ENCODE results near the gene NOP56.
"Not testable (repeated sequence)": the region's sequence is repeated elsewhere in the genome, so short reads cannot be mapped to it uniquely, and the experiment has no call there.

Gene NOP56

DNA sequence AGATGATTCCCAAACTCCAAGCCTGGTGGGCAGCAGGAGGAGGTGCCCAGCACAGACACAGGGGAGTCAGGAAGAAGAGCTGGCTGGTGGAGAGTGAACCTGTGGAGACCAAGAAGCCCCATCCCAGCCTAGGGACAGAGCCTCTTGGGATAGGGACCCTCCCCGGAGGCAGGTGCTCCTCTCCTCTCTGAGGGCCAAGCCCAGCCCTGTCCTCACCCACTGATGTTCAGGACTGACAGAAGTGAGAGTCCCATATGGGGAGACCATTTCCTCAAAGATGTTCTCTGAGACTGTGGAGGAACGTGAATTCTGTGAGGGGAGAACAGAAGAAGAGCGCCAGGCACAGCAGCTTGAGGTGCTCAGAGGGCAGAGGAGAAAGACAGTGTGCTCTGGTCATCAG, 37.8 kb downstream of the NOP56 start:
- no peak for DNase-seq

DNA sequence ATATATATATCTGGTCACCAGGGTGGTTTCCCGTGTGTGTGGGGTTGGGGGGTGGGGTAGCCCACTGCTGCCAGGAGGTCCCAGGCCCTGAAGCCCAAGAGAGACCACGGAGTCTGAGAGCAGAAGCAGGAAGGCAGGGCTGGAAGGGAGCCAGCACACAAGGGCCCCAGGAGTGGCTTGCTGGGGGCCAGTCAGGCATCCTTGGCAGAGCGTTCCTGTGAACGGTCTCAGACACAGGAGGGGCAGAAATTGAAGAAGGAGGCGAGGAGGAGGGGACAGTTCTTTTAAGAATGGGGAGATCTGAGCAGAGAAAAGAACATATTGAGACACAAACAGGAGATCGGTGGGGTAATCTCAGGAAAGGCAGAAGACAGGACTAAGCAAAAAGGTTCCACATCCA, 38.3 kb downstream of the NOP56 start:
- no peak for DNase-seq

DNA sequence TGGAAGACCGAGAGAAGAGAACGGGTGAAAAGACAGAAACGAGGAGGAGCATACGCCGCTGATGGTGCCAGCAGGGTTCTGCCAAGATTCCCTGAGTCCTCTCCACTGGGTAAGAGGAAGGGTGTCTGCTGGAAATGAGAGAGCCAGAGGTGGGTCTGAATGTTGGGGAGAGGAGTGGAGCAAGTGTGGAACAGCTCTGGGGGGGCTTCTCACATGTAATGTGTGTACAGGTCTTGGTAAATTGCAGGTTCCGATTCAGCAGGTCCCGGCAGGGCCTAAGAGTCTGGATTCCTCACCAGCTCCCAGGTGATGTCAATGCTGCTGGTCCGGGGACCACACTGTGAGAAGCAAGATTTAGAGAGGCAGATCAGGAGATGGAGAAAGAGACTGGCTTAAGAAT, 38.7 kb downstream of the NOP56 start:
- DNase-seq, result no peak

DNA sequence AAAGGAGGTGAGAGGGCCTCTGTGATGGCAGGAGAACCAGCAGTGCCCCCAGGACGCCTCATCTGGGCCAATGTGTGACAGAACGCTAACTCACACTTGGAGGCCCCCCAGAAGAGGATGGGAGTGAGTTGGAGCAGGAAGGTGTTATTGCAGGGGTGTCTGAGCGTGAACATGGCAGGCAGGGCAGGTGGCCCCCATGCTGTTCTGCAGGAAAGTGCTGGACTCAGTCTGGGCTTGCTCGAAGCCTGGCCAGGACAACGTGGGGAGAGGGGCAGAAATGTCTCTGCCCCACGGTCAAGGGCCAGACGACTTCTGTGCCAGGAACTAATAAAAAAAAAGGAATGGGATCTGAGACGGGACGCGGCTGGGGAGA, 39.2 kb downstream of the NOP56 start:
- no peak for DNase-seq

DNA sequence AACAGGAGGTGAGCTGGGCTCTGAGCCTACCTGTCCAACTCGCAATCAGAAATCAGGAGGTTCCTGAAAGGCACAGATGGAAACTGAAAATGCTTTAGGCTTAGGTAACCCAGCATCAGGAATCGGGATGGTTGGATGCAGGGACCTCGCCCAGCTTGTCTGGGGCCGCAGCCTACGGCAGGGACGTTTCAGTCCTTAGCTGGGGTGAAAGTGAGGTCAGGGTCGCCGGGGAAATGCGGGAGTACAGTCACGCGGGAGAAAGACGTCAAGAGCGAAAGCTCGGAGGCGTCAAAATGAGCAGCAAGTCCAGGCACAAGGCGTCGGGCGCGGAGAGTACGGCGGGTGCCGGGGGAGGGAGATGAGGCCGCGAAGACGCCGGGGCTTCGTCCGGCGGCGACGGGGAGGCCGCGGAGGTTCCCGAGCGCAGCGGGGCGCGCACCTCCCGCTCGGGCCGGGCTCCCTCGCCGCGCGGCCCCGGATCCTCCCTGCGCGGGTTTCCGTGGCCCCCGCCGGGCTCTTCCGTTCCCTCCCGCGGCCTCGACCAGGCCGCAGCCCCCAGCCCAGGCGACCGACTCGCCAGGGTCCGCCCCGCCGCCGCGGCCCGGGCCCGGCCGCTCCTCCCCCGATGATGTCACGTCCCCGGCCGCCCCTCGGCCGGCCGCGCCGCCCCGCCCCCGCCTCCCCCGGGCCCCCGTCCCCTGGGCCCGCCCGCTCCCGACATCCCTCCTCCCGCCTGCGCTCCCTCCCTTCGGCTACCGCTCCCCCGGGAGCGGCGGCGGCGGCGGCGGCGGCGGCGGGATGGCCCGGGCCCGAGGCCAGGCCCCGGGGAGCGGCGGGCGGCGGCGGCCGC, 39.8 kb downstream of the NOP56 start, which contains the start of gene EBF4:
TSS of gene EBF4 (plus strand) at position 745 of the 850 bp plus-strand sequence. CDS start 866 bp downstream, outside the sequence.
- peak in 1 of 2 experiments; percentile 21 for DNase-seq

DNA sequence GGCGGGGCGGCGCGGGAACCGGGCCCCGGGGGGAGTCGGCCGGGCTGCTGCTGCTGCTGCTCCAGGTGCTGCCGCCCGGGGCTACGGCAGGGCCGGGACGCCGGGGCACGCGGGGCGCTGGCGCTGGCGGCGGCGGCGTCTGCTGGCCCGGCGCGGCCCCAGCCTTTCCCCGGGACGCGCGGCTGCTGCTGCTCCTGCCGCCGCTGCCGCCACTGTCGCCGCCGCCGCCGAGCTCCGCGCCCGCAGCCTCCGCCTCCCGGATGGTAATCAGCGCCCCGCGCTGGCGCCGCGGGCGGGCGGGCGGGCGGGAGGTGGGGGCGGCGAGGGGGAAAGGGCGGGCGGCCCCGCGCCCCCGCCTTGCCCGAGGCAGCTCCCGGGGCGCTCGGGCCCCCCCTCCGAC, 40.5 kb downstream of the NOP56 start:
- DNase-seq, result no peak

DNA sequence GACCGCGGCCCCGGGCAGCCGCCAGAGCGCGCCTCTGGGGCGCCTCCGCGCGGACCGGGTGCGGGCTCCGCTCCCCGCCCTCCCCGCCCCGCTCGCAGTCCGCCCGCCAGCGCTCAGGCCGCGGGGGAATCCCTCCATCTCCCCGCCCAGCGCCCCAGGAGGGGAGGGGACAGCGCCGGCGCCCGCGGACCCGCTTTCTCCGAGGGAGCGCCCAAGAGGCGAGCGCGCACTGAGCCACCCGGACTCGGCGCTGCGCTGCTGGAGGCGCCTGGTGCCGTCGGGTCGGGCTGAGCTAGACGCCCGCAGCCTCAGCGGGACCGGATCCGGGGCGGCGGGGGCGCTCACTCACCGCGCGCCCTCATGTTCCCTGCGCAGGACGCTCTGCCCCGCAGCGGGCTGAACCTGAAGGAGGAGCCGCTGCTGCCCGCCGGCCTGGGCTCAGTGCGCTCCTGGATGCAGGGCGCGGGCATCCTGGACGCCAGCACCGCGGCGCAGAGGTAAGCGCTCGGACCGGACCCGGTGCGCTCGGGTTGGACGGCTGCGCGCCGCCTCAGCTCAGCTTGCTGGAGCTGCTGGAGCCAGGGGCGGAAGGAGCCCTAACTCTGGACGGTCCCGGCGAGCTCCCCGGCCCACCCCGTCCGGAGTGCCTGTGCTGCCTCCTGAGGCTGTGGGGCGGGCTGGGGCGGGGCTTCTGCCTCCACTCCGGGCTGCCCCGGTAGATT, 41.0 kb downstream of the NOP56 start:
- no peak for DNase-seq

DNA sequence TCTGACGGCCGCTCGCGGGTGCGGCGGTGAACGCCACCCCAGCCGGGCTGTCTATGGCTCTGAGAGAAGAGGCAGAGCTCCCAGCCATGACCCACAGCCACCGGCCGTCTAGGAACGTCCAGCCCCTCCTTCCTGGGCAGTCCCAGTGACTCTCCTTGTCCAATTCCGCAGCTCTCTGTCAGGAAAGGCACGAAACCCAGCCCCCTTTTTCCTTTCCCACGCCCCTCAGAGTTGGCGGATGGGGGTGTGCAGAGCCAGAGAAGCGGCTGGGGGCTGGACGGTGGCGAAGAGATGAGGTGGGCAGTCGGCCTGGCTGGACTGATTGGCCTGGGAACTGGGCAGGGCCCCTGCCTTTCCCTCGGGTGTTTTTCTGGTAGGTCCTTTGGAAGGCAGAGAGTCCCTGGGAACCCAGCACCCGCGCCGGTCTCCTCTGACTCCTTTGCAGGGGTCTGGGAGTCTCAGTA, 41.6 kb downstream of the NOP56 start:
- no peak for DNase-seq

DNA sequence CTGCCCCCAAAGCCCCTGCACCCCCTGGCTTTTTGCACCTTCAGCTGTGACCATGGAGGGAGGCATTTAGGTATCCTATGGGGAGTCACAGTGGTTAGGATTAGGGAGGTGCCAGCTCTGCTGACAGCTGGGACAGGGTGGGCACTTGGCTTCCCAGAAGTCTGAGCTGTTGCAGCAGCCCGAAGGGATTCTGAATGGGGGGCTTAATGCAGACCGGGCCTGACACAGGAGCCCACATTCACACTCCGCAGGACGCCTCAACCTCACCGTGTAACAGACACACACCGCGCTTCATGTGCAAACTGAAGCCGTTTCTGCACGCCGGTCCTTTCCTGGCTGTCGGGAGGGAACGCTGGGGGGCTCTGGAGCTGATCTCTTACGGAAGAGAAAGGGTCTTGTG, 42.1 kb downstream of the NOP56 start:
- no peak for DNase-seq

DNA sequence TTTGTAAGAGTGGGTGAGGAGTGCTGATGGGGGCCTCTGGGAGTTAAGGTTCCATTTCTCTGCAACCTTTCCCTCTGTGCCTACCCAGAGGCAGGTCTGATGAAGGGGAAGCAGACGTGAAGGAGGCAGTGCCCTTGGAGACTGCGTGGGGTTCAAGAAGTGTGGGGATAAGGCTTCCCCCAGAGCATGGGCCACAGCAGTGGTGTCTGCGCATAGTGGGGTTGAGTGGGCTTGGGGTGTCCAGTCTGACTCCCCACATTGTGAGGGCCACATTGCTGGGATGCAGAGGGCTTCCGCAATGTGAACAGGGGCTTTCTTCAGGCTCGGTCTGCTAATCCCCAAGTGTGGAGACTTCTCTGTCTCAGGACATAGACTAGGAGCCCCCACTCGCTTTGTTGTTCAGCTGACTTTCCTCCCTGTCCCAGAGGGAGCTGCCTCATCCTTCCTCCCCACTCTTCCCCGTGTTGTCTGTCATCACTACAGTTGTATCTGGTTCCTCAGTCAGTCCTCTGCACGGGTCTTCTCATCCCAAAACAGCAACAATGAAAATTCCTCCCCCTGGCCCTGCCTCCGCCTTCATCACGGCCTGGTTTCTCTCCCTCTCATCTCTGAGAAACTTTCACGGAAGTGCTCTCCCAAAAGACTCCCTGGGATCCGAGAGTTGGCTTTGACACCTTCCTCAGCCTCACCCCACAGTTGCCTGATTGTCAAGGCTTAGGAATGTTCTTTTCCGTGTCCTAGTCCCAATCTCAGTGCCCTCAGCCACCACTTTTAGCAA, 43.0 kb downstream of the NOP56 start:
- no peak for DNase-seq

DNA sequence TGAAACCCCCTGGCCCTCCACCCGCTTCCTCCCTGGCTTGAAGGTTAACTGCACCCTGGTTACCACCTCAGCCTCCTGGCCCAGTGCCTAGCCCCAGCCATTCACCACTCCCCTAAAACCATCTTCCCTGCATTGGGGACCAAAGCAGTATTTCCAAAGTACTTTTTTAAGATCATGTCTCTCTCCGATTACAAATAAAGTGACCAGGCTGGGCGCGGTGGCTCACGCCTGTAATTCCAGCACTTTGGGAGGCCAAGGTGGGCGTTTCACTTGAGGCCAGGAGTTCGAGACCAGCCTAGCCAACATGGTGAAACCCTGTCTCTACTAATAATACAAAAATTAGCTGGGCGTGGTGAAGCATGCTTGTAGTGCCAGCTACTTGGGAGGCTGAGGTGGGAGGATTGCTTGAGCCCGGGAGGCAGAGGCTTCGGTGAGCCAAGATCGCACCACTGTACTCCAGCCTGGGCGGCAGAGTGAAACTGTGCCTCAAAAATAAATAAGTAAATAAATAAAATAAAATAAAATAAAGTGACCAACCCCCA, 43.6 kb downstream of the NOP56 start:
- DNase-seq, result not testable (repeated sequence)

DNA sequence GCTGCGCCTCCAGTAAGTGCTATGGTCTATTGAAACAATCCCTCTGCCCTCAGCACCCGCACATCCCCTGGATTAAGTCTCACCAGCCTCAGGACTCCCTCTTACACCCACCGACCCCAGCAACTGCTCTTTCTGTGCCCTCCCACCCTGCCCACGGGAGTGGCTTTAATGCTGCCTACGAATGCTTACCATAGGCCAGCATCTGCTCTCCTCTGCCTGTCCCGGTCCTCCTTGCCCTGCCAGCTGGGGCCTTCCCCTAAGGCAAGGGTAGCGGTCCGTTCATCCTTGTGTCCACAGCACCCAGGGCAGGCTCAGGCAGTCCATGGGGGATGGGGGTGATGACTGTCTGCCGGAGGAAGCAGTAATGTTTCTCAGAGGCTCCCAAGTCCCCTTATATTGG, 44.2 kb downstream of the NOP56 start:
- no peak for DNase-seq

DNA sequence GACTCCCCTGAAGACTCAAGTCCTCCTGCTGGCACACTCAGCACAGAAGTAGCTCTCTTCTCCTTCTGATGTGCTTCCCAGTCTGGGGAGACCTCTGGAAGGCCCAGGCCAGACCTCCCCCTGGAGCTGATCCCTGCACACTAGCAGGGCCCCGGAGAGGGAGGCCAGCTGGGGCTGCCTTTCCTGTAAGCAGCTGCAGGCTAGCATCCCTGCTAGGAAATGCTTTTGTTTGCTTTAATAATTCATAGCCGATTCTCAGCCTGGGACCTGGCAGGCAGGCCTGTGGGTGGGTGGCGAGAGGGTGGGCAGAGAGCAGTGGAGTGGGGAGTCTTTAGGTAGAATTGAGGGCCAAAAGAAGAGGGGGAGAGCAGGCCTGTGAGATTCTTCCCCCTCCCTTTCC, 45.3 kb downstream of the NOP56 start:
- no peak for DNase-seq

DNA sequence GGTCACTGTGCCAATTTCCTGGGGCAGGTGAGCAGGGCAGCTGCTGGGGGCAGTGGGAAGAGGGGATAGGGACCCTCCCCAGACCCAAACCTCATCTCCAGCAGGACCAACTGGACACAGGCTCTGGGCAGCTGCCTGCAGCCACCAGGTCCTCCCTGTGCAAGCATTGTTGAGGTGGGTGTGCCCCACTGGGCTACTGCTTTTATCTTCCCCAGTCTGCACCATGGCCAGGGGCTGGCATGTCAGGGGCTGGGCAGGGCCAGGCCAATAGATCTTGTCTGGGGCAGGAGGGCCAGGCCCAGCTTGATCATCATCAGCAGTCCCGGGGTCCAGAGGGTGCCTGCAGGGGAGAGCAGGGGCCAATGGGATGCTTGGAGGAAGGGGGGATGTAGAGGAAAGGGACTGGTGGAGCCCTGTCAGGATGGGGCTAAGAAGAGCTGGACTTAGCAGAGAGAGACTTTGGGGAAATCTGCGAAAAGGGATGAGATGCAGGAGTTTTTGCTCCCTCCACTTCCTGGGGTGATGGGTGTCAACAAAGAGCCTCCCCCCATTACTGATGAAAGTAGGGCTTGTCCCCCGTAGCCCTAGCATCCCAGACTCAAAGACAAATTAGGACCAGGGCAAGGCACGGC, 45.9 kb downstream of the NOP56 start:
- no peak for DNase-seq

DNA sequence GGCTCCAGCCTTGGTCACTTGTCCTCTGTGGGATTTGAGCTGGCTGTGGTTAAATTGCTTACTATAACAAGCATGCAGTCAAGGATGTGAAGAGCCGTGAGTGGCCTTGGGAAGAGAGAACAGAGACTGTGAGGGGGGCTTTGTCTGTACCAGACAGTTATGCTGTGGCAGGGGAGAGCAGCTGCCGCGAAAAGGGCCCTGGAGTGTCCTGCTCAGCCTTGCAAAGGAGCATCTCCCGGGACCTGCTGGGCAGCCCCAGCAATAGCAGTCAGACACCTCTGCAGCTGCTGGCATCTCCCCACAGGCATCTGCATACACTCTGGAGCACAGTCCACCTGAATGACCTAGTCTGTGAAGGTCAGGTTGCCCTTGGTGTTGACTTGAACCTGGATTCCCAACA, 46.5 kb downstream of the NOP56 start:
- no peak for DNase-seq

DNA sequence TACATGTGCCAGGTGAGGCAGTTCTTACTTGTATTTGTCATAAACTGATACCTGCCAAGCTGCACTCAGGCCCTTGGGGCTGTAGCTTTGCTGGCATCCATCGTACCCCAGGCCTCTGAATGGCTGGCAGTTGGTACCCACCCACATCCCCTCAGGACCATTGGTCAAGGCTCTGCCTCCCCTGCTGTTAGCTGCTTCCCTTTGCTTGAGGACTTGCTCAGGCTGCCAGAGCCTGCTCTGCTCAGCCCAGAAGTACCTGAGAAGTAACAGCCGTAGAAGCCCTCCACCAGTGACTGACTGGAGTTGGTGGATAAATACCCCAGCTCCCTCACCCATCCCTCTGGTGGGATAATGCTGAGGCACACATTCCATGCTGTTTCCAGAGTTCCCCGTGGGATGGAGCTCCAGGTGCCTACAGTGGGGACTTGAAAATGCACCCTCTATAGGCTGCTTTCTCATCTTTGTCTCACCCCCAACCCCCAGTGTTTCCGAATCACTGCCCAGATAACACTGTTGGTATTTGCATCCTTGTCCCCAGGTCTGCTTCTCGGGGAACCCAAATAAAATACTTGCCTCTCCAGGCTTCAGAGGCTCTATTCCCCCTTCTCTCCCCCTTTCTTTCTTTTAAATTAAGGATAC, 47.5 kb downstream of the NOP56 start:
- DNase-seq, result no peak

DNA sequence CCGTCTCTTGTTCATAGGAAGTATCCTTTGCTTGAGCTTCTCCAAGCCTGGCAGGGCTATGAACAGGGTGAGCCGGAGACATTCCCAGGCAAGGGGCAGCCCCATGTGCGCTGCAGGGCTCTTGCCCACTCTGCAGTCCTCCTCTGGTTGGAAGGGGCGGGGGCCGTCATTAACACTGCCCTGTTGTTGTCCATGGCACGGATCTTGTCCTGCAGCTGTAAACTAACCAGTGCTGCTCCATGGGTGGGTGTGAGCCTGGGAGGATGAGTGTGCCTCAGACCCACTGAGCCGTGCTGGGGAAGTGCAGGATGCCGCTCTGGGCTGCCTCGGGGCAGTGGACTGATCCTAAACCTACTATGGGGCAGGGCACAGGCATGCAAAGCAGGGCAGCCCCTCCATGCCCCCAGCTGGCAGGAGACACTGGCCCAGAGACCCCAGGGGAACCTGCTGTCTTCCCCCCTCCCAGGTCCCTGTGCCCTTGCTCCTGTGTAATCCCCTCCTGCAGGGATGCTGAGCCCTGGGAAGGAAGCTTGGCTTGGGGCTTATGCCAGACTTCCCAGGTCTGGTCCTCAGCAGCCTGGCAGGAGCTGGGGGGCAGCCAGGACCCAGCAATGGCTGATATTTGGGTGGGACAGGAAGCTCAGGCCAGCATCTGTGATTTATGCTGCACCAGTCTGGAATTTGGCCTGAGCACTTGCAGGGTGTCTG, 48.6 kb downstream of the NOP56 start:
- no peak for DNase-seq

DNA sequence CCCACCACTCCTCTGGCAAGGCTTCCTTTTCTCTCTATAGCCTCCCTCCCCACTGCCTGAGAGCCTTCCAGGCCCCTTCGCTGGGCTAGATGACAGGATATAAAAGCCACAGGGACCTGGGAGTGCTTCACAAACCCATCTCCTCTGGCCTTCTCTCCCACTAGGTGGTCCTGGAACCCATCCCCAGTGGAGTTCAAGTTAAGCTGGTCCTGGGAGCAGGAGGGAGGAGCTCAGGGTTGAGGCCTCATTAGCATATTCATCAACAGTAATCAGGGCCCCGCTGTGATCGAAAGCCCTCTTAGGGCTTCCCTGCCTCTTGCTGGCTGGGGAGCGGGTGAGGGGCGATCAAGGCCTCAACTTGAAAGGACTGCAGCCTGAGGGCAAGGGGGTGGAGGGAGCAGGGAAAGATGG, 49.2 kb downstream of the NOP56 start:
- DNase-seq, result no peak

DNA sequence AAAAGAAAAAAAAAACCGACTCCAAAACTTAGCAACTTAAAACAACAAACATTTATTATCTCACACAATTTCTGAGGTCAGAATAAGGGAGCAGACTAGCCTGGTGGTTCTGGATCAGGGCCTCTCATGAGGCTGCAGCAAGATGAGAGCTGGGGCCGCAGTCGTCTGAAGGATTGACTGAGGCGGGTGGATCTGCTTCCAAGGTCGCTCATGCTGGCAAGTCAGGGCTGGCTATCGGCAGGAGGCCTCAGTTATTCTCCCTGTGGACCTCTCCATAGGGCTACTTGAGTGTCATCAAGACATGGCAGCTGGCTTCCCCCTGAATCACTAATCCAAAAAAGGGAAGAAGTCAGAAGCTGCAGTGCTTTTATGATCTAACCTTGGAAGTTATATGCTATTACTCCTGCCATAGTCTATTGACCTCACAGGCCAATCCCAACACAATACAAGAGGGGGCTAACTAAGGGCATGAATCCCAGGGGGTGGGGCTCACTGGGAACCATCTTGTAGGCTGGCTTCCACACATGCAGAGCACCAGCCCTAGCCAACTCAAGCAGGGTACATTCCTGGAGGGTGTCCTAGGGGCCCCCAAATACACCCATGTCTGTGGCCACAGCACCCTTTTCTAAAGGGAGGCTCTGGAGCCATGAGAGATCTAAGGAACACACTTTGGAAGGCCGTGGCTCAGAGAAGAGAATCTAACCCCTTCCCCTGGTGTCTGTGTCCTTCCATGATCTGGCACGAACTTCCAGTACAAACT, 51.5 kb downstream of the NOP56 start:
- DNase-seq, result no peak

DNA sequence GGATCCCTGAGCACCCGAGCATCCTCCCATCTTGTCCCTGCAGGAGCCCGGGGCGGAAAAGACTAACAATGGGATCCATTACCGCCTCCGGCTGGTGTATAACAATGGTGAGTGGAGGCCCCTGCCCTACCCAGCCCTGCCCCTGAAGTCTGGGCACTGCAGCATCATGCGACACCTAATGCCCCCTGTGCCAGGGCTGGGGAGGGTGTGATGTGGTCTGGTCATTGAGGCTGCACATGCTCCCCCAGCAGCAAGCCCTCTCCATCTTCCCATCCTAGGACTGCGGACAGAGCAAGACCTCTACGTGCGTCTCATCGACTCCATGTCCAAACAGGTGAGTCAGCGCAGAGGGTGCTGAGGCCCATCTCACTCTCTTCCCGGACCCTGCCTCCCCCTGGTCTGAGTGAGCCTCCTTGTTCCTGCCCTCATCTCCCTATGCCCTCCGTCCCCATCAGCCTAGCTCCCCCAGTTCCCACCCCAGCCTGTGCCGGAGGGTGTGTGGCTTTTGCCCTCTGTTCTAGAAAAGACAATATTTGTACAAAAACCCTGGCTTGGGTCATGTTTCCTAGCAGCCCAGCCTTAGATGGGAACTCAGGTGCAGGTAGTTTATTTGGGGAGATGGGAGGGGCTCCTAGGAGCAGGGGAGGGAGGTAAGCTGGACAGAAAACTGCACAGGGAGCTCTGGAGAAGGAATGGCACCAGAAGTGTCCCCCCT, 53.7 kb downstream of the NOP56 start:
- no peak for DNase-seq

Data from NCI-H446 (cell line).